SJSA1 (cell line): ENCODE results near the gene RPRML. TPM values are rescaled to one million over a fixed set of nuclear protein-coding genes. Genes with fewer than 3 reads are reported as not detected.
A peak's percentile ranks its signal among the peaks of the same experiment; 100 is the strongest.
"Not testable (repeated sequence)": the region's sequence is repeated elsewhere in the genome, so short reads cannot be mapped to it uniquely, and the experiment has no call there.

ENCODE experiments used
- DNase-seq, 2 experiments: peaks; one replicate each; pipeline ENCODE4 v3.0.0-alpha.2; 2015 to 2020; ENCODE audit warnings: low spot score in 2 of 2, low read depth in 1 of 2
- H3K27ac ChIP-seq: fragments of 250-450 bp; sonication (Bioruptor Pico); 2 replicates; pipeline ENCODE4 v1.5.1; 2020; ENCODE audit warnings: mild to moderate bottlenecking, moderate library complexity
- H3K27me3 ChIP-seq: fragments of 250-450 bp; sonication (Bioruptor Pico); replicated peaks from 2 replicates; pipeline ENCODE4 v1.5.1; 2020; ENCODE audit warnings: mild to moderate bottlenecking, moderate library complexity
- H3K36me3 ChIP-seq: fragments of 250-450 bp; sonication (Bioruptor Pico); 2 replicates; pipeline ENCODE4 v1.5.1; 2020; ENCODE audit warnings: mild to moderate bottlenecking
- H3K4me1 ChIP-seq: fragments of 250-450 bp; sonication (Bioruptor Pico); replicated peaks from 2 replicates; pipeline ENCODE4 v1.6.1; 2021; ENCODE audit warnings: mild to moderate bottlenecking
- H3K4me3 ChIP-seq: fragments of 250-450 bp; sonication (Bioruptor Pico); 2 replicates; pipeline ENCODE4 v1.5.1; 2020; ENCODE audit warnings: mild to moderate bottlenecking
- H3K9me3 ChIP-seq: fragments of 250-450 bp; sonication (Bioruptor Pico); replicated peaks from 2 replicates; pipeline ENCODE4 v1.5.1; 2020; ENCODE audit warnings: mild to moderate bottlenecking
- total RNA-seq: library from RNA; depleted of rRNA; stranded (reverse); fragments of >200 nt; shearing (Covaris generic); gene quantifications from 2 replicates; pipeline ENCODE4 v1.2.3, GENCODE V29; 2014; rRNA removed

The RPRML gene
- not detected in 2 replicates for total RNA-seq

GRCh38 chr17:46979147-46979863 lies at the start of gene RPRML:
RPRML (minus strand) TSS chr17:46979253; CDS start chr17:46979007, 246 bp downstream.
- DNase-seq = peak; percentile 36 to 67
- Histone ChIP-seq H3K27ac (no peak within 1 kb of the TSS), H3K36me3 (no peaks in the 10 kb centered on the region), H3K27me3 (peaks cover 65% of the 10 kb centered on the region), H3K4me1 (peaks cover 18% of the 10 kb centered on the region), H3K4me3 (peak within 1 kb of the TSS; percentile 34), H3K9me3 (peaks cover 10% of the 10 kb centered on the region)

GRCh38 chr17:47016966-47017365 lies 37.9 kb upstream of the RPRML start:
- not testable (repeated sequence) for H3K36me3 ChIP-seq, H3K27ac ChIP-seq, H3K4me1 ChIP-seq, DNase-seq, H3K9me3 ChIP-seq, H3K27me3 ChIP-seq, H3K4me3 ChIP-seq

DNA sequence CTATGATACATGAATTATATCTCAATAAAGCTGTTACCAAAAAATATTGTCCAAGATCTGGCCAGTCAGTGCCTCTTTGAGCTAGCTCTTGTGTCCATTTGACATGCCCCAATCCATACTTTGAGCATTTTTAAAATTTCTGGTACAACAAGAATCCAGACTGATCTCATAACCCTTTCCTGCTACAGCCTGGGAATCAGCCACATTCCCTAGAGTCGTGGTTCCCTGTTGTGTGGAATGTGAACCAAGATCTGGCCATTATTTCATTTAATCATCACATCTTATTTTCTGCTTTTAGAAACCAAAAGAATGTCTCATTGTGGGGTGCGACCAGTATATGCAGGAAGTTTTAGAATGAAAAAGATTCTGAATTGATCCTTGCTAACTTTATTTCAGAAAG lies 34.3 kb upstream of the RPRML start:
- no peak overlapping the region for H3K27ac ChIP-seq
- no peaks in the 10 kb centered on the region for H3K9me3 ChIP-seq
- no peaks in the 10 kb centered on the region for H3K36me3 ChIP-seq
- H3K4me1 ChIP-seq = peaks cover 7% of the 10 kb centered on the region; the same call in 1 of the 2 replicates
- H3K27me3 ChIP-seq = no peaks in the 10 kb centered on the region
- no peak overlapping the region for H3K4me3 ChIP-seq
- no peak for DNase-seq

GRCh38 chr17:47012457-47012856 lies 33.4 kb upstream of the RPRML start:
- no peaks in the 10 kb centered on the region for H3K9me3 ChIP-seq
- peaks cover 7% of the 10 kb centered on the region; the same call in 1 of the 2 replicates for H3K4me1 ChIP-seq
- no peak overlapping the region for H3K4me3 ChIP-seq
- no peaks in the 10 kb centered on the region for H3K27me3 ChIP-seq
- DNase-seq = no peak
- H3K36me3 ChIP-seq = no peaks in the 10 kb centered on the region
- no peak overlapping the region for H3K27ac ChIP-seq

- DNase-seq = no peak
- Histone ChIP-seq H3K4me1 (peaks cover 7% of the 10 kb centered on the region; the same call in 1 of the 2 replicates), H3K27me3 (no peaks in the 10 kb centered on the region), H3K27ac (no peak overlapping the region), H3K9me3 (no peaks in the 10 kb centered on the region), H3K36me3 (no peaks in the 10 kb centered on the region), H3K4me3 (no peak overlapping the region)
Measured at GRCh38 chr17:47009759-47010594, 30.9 kb upstream of the RPRML start.

DNA sequence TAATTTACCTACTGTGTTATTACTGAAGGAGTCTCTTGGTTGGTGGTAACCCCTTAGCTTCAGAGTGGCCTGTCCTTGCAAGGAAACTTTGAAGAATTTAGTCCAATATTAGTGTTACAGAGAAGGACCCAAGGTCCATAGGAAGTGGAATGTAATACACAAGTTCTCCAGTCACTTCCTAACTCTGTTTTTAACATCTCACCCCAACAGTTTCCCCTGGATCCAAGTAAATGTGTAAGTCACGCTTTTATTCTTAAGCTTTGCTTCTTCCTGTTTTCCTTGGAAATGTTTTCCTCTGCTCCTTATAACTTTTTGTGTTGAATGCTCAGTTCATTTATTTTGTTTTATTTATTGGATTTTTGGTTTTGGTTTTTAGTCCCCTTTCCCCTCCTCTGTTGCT lies 25.9 kb upstream of the RPRML start:
- Histone ChIP-seq H3K27ac (no peak overlapping the region), H3K4me3 (no peak overlapping the region), H3K9me3 (no peaks in the 10 kb centered on the region), H3K4me1 (peaks cover 4% of the 10 kb centered on the region; the same call in 1 of the 2 replicates), H3K27me3 (no peaks in the 10 kb centered on the region), H3K36me3 (no peaks in the 10 kb centered on the region)
- DNase-seq = no peak

DNA sequence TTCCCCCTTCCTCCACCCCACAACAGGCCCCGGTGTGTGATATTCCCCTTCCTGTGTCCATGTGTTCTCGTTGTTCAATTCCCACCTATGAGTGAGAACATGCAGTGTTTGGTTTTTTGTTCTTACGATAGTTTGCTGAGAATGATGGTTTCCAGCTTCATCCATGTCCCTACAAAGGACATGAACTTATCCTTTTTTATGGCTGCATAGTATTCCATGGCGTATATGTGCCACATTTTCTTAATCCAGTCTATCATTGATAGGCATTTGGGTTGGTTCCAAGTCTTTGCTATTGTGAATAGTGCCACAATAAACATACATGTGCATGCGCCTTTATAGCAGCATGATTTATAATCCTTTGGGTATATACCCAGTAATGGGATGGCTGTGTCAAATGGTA lies 24.8 kb upstream of the RPRML start:
- DNase-seq, H3K4me1 ChIP-seq, H3K9me3 ChIP-seq, H3K27me3 ChIP-seq, H3K36me3 ChIP-seq, H3K4me3 ChIP-seq, H3K27ac ChIP-seq: not testable (repeated sequence)

DNA sequence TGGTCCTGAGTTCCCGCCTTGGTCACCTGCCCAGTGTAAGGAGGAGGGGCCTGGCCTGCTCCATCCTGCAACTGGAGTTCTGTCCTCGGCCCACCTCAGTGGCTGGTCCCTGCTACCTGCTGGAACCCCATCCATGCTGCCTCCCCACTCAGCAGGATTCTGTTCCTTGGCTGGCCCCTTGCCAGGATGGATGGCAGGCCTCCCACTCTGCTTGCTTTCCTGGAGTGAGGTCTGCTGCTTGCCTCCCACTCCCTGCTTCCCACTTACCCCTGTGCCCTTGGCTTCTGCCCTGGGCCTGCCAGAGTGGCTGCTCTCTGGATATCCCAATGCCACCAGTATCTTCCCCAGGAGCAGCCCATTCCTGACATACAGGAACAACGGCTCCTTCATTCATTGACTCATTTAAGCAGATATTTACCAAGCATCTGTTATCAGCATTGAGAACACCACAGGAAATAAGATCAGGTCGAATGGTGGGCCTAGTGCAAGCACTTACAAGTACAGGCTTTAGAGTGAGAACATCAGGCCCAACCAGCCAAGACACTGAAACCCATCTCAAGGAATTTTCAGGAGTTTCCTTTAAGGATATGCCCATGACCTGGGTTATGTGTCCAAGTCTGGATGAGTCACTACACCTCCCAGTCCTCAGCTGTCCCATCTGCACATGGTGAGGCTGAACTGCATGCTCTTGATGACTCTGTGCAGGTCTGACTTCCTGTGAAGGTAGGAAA lies 17.0 kb upstream of the RPRML start:
- DNase-seq = no peak

DNA sequence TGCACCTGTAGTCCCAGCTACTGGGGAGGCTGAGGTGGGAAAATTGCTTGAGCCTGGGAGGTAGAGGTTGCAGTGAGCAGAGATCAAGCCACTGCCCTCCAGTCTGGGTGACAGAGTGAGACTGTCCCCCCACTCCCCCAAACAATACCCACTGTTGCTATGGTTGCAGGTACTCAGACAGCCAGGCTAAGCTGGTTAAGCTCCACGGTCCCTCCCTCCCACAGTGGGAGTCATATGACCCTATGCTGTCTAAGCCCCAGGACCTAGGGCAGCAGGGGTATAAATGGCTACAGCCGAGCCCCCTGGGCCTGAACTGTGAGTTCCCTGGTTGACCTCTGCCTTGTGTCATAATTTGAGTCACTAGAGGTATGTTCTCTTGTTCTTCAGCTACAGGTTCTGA lies 15.9 kb upstream of the RPRML start:
- H3K27ac ChIP-seq = no peak overlapping the region
- no peak for DNase-seq
- H3K9me3 ChIP-seq = no peaks in the 10 kb centered on the region
- no peaks in the 10 kb centered on the region for H3K36me3 ChIP-seq
- peaks cover 2% of the 10 kb centered on the region for H3K27me3 ChIP-seq
- H3K4me3 ChIP-seq = no peak overlapping the region
- no peaks in the 10 kb centered on the region for H3K4me1 ChIP-seq

More for the DNA sequence above, 17.0 kb upstream of the RPRML start:
- H3K27ac ChIP-seq = no peak overlapping the region
- peaks cover 2% of the 10 kb centered on the region for H3K27me3 ChIP-seq
- H3K36me3 ChIP-seq = no peaks in the 10 kb centered on the region
- no peak overlapping the region for H3K4me3 ChIP-seq
- no peaks in the 10 kb centered on the region for H3K4me1 ChIP-seq
- no peaks in the 10 kb centered on the region for H3K9me3 ChIP-seq

DNA sequence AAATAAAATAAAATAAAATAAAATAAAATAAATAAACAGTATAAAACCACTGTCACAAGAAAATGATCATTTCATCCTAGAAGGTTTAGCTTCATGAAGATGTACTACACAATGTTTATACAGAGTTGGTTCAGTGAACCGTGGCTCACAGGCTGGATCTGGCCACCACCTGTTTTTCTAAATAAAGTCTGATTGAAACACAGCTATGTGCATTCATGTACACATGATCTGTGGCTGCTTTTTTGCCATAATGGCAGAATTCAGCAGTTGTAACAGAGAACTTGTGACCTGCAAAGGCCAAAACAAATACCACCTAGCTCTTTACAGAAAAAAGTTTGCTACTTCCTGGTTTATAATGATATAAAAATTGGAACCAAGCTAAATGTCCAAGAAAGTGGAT lies 12.6 kb upstream of the RPRML start:
- H3K9me3 ChIP-seq = no peaks in the 10 kb centered on the region
- no peak overlapping the region for H3K27ac ChIP-seq
- H3K4me3 ChIP-seq = no peak overlapping the region
- H3K36me3 ChIP-seq = no peaks in the 10 kb centered on the region
- DNase-seq = no peak
- no peaks in the 10 kb centered on the region for H3K4me1 ChIP-seq
- H3K27me3 ChIP-seq = peaks cover 2% of the 10 kb centered on the region

GRCh38 chr17:46989637-46990431 lies 10.8 kb upstream of the RPRML start:
- Histone ChIP-seq H3K4me1 (no peaks in the 10 kb centered on the region), H3K27ac (no peak overlapping the region), H3K4me3 (no peak overlapping the region), H3K36me3 (no peaks in the 10 kb centered on the region), H3K9me3 (no peaks in the 10 kb centered on the region), H3K27me3 (peaks cover 2% of the 10 kb centered on the region)
- DNase-seq = no peak

GRCh38 chr17:46987927-46988326 lies 8.9 kb upstream of the RPRML start:
- not testable (repeated sequence) for H3K27me3 ChIP-seq, H3K9me3 ChIP-seq, H3K4me3 ChIP-seq

DNA sequence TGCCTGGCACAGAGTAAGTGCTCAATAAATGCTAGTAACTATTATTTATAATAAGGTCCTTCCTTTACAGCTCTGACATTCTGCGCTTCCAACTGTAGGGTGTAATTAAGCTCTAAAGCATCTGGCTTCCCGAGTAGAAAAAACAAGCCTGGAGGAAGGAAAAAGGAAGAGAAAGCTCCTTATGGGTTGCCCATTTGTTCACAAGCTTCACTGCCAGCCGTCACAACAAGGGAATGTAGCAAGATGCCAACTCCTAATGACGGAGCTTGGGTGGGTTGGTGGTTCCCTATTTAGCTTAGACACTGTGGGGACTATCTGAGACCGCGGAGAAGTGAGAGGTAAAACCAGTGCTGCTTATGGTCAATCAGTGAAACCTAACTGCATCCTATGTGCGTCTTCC lies 7.3 kb upstream of the RPRML start:
- Histone ChIP-seq H3K4me3 (no peak overlapping the region), H3K4me1 (no peaks in the 10 kb centered on the region), H3K36me3 (no peaks in the 10 kb centered on the region), H3K9me3 (no peaks in the 10 kb centered on the region), H3K27me3 (peaks cover 17% of the 10 kb centered on the region), H3K27ac (no peak overlapping the region)
- DNase-seq = no peak

More at GRCh38 chr17:46987927-46988326, 8.9 kb upstream of the RPRML start:
- H3K36me3 ChIP-seq, H3K4me1 ChIP-seq, DNase-seq, H3K27ac ChIP-seq: not testable (repeated sequence)
